Measurements from ENCODE around the gene MYO3B. TPM values are rescaled to one million over a fixed set of nuclear protein-coding genes. Genes with fewer than 3 reads are reported as not detected.

Gene MYO3B
- total RNA-seq, 4 donors from 2014 or later, result 6.0 to 7.4 (median 7.2) TPM

DNA sequence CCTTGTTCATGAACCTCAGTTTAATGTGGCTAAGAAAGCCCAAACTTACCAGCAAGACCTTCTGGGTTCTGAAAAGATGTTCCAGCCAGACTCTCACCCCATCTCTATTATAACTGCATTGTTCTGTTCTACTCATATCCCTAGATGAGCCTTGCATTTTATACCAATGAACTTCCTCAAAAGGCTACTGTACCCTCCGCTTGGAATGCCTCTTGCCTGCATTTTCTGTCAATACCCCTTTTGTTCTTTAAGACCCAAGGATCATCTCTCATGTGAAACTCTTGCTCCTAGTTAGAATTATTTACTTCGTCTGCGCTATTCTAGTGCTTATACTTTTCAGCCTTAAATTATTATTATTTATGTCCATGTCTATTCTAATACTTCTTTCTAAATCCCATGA is 181.5 kb downstream of the MYO3B start:
- no peak for DNase-seq
- H3K4me1 ChIP-seq, result no peaks in the 10 kb centered on the region
- no peak for TF ChIP-seq POLR2A (IDR thresholded peaks at IDR 0.05)
- TF ChIP-seq, protein P1, sequence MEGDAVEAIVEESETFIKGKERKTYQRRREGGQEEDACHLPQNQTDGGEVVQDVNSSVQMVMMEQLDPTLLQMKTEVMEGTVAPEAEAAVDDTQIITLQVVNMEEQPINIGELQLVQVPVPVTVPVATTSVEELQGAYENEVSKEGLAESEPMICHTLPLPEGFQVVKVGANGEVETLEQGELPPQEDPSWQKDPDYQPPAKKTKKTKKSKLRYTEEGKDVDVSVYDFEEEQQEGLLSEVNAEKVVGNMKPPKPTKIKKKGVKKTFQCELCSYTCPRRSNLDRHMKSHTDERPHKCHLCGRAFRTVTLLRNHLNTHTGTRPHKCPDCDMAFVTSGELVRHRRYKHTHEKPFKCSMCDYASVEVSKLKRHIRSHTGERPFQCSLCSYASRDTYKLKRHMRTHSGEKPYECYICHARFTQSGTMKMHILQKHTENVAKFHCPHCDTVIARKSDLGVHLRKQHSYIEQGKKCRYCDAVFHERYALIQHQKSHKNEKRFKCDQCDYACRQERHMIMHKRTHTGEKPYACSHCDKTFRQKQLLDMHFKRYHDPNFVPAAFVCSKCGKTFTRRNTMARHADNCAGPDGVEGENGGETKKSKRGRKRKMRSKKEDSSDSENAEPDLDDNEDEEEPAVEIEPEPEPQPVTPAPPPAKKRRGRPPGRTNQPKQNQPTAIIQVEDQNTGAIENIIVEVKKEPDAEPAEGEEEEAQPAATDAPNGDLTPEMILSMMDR (IDR thresholded peaks at IDR 0.05), result no peak
- no peak overlapping the region for H3K4me3 ChIP-seq (replicated peaks in 1 of 3)
- intact Hi-C loops (cut with DNase I), result no loop called here
- no peaks in the 10 kb centered on the region for H3K27me3 ChIP-seq
- 91 to 94% methylated on average over 3 of the region's 3 CpGs for WGBS, 2 donors
- no peaks in the 10 kb centered on the region for H3K36me3 ChIP-seq
- H3K27ac ChIP-seq, result no peak overlapping the region
- H3K9me3 ChIP-seq, result no peaks in the 10 kb centered on the region

DNA sequence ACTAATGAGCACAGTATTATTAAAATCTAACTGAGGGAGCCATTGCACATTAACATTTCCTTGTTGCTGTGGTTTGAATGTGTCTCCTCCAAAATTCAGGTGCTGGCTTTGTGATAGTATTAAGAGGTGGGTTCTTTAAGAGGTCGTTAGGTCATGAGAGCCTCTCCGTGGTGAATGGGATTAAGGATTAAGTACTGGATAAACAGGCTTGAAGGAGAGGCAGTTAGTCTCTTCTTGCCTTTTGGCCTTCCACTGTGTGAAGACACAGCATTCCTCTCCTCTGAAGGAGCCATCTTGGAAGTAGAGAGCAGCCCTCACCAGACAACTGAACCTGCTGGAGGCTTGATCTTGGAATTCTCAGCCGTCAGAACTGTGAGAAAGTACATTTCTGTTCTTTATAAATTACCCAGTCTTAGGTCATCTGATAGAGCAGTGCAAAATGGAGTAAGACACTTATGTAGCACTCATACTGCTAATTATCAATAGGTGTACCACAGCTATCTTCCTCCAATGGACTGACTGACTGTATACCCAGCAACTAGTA is 182.7 kb downstream of the MYO3B start:
- no peaks in the 10 kb centered on the region for H3K9me3 ChIP-seq
- WGBS, 2 donors, result 71 to 74% methylated on average over 3 of the region's 3 CpGs
- no peaks in the 10 kb centered on the region for H3K4me1 ChIP-seq
- no peak overlapping the region for H3K4me3 ChIP-seq (replicated peaks in 1 of 3)
- TF ChIP-seq POLR2A (IDR thresholded peaks at IDR 0.05), result no peak
- TF ChIP-seq, protein P1 (IDR thresholded peaks at IDR 0.05), result no peak
- H3K27me3 ChIP-seq, result no peaks in the 10 kb centered on the region
- DNase-seq, result no peak
- intact Hi-C loops (cut with DNase I), result loop anchor here (5.0 kb wide), 1 partner anchor 452 kb away; no protein-coding TSS in a partner anchor
- no peak overlapping the region for H3K27ac ChIP-seq
- H3K36me3 ChIP-seq, result no peaks in the 10 kb centered on the region

DNA sequence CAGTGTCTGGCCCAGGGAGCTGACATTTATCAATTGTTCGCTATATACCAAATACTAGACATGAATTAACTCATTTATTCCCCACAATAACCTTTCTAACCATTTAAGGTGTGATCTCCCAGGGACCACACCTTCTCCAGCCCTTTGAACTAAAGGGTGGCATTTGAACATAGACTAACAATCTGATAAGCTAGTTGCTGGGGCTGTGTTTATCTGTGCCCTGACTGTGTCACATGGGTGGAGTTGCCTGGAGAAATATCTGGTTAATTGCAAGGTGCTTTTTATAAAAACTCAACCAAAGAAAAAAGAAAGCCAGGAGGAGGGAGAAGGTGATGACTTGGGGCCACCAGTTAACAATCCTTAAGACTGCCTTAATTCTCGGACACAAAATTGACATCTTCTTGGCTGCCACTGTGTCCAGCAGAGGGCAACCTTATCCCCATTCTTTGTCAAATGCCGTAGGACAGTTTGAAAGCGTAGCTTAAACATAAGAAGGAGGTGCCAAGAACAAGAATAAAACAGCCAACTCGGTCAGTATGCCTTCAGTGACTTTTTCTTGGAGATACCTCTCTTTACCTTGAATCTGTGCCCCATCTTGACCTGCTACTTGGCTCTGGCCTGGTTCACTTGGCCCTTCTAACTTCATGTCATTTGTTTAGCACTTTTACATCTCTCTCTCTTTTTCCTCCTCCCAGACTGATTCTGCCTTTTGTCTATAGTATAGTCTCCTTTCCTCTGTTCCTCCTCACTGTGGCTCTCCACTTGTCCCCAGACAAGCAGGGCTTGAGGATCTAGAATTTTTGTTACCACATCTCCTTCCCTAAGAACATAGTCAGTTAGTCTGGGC is 183.4 kb downstream of the MYO3B start:
- intact Hi-C loops (cut with DNase I), result loop anchor here (5.0 kb wide), 1 partner anchor 451 kb away; no protein-coding TSS in a partner anchor
- H3K4me1 ChIP-seq, result no peaks in the 10 kb centered on the region
- H3K36me3 ChIP-seq, result no peaks in the 10 kb centered on the region
- whole genome bisulfite sequencing, 2 donors, result 25% methylated on average over 5 of the region's 5 CpGs
- peak; percentile 43 to 50 for DNase-seq
- TF ChIP-seq POLR2A (IDR thresholded peaks at IDR 0.05), result no peak
- TF ChIP-seq, protein P1 (IDR thresholded peaks at IDR 0.05), result peak; percentile 29 to 74 (median 50)
- no peaks in the 10 kb centered on the region for H3K27me3 ChIP-seq
- H3K9me3 ChIP-seq, result no peaks in the 10 kb centered on the region
- H3K27ac ChIP-seq, result no peak overlapping the region
- H3K4me3 ChIP-seq (replicated peaks in 1 of 3), result no peak overlapping the region

DNA sequence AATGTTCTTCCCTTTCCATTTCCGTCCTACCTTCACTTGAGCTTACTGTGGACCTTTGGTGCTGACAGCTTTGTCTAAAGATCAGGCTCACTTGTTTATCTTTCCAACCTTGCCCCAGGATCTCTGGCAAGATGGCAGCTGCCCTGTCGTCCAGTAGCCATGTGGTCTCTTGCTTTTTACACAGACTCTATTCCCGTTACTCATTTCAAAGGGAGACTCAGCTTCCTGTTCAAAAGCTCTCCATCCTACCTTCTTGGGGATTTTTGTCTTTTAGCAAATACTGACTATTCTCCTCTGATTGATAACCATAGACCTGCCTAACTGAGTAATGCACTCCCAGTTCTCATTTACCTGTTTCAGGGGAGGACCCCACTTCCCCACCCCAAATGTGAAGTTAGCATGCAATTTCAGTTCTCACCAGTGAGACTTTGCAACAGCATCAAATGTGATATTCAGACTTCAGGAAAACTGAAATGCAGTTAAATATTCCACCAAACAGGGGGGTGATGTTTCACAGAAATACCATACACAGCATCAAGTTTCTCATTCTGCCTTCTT is 184.4 kb downstream of the MYO3B start:
- H3K27ac ChIP-seq, result no peak overlapping the region
- DNase-seq, result no peak
- no peak overlapping the region for H3K4me3 ChIP-seq (replicated peaks in 1 of 3)
- WGBS, 2 donors, result 85 to 90% methylated on average over 3 of the region's 3 CpGs
- intact Hi-C loops (cut with DNase I), result loop anchor here (5.0 kb wide), 1 partner anchor 450 kb away; no protein-coding TSS in a partner anchor
- no peaks in the 10 kb centered on the region for H3K27me3 ChIP-seq
- no peaks in the 10 kb centered on the region for H3K9me3 ChIP-seq
- H3K4me1 ChIP-seq, result no peaks in the 10 kb centered on the region
- H3K36me3 ChIP-seq, result no peaks in the 10 kb centered on the region
- TF ChIP-seq POLR2A (IDR thresholded peaks at IDR 0.05), result no peak
- TF ChIP-seq, protein P1 (IDR thresholded peaks at IDR 0.05), result no peak
